Brain microvascular endothelial cell (primary cell): ENCODE data around the gene ARRB1.

Experiments used
- DNase-seq: peaks from one replicate; pipeline ENCODE4 v3.0.0-alpha.2; 2020
- H3K27ac ChIP-seq: fragments of 250-450 bp; sonication (Bioruptor Pico); 2 replicates; pipeline ENCODE4 v1.5.1; 2020; ENCODE audit warnings: mild to moderate bottlenecking, moderate library complexity
- H3K27me3 ChIP-seq: fragments of 250-450 bp; sonication (Bioruptor Pico); replicated peaks from 2 replicates; pipeline ENCODE4 v1.5.1; 2020; ENCODE audit warnings: mild to moderate bottlenecking
- H3K36me3 ChIP-seq: fragments of 250-450 bp; sonication (Bioruptor Pico); replicated peaks from 2 replicates; pipeline ENCODE4 v1.5.1; 2020; ENCODE audit warnings: mild to moderate bottlenecking
- H3K4me3 ChIP-seq: 2 replicates; pipeline ENCODE4 v1.5.1; 2011; ENCODE audit warnings: low read depth, mild to moderate bottlenecking, control low read depth, low read length, moderate library complexity
- CTCF ChIP-seq: IDR thresholded peaks from 2 replicates; pipeline ENCODE4 v1.5.1; 2011; ENCODE audit warnings: low read depth, mild to moderate bottlenecking, moderate library complexity, low read length, control low read depth, inconsistent platforms; ENCODE audit errors: missing control alignments
- in situ Hi-C: cut with HindIII; loops from 2 replicates; pipeline ENCODE4 v1.10.0; 2017; ENCODE audit warnings: low sequenced_read_pairs, low pct_ligation_motif_present

Gene ARRB1

GRCh38 chr11:75351541-75351790 lies at the start of gene ARRB1:
Gene ARRB1, minus strand, starts transcription at chr11:75351661. Its CDS starts 54 bp downstream, at chr11:75351607.
- H3K27me3 ChIP-seq = no peaks in the 10 kb centered on the region
- H3K27ac ChIP-seq = no peak within 1 kb of the TSS
- peak within 1 kb of the TSS; percentile 63 for H3K4me3 ChIP-seq
- in situ Hi-C loops = no loop called here
- no peaks in the 10 kb centered on the region for H3K36me3 ChIP-seq
- no peak for TF ChIP-seq CTCF
- no peak for DNase-seq

- peak overlapping the region; percentile 86 for H3K27ac ChIP-seq
- H3K27me3 ChIP-seq = no peaks in the 10 kb centered on the region
- H3K4me3 ChIP-seq = peak overlapping the region; percentile 99
- in situ Hi-C loops = no loop called here
- H3K36me3 ChIP-seq = peaks cover 50% of the 10 kb centered on the region
- no peak for DNase-seq
- TF ChIP-seq CTCF = no peak
Measured at GRCh38 chr11:75400146-75400865, 48.8 kb upstream of the ARRB1 start.

GRCh38 chr11:75399344-75400145 lies 48.1 kb upstream of the ARRB1 start, which contains the start of gene RPS3:
Gene RPS3, plus strand, starts transcription at chr11:75399518. Its CDS starts 30 bp downstream, at chr11:75399548.
- peak within 1 kb of the TSS; percentile 86 for H3K27ac ChIP-seq
- peak; percentile 87 for DNase-seq
- no peaks in the 10 kb centered on the region for H3K27me3 ChIP-seq
- peak within 1 kb of the TSS; percentile 99 for H3K4me3 ChIP-seq
- TF ChIP-seq CTCF = peak; percentile 15
- H3K36me3 ChIP-seq = peaks cover 43% of the 10 kb centered on the region
- in situ Hi-C loops = no loop called here

- no peak overlapping the region for H3K4me3 ChIP-seq
- no peak for DNase-seq
- no peak overlapping the region for H3K27ac ChIP-seq
- H3K27me3 ChIP-seq = no peaks in the 10 kb centered on the region
- in situ Hi-C loops = no loop called here
- no peak for TF ChIP-seq CTCF
- H3K36me3 ChIP-seq = peaks cover 36% of the 10 kb centered on the region
Measured at GRCh38 chr11:75398906-75399305, 47.4 kb upstream of the ARRB1 start.

GRCh38 chr11:75394085-75394840 lies 42.8 kb upstream of the ARRB1 start:
- Histone ChIP-seq H3K4me3 (no peak overlapping the region), H3K27ac (no peak overlapping the region), H3K27me3 (no peaks in the 10 kb centered on the region), H3K36me3 (no peaks in the 10 kb centered on the region)
- no peak for DNase-seq
- in situ Hi-C loops = no loop called here
- no peak for TF ChIP-seq CTCF
